ENCODE results near the gene C1QTNF12. TPM values are rescaled to one million over a fixed set of nuclear protein-coding genes. Genes with fewer than 3 reads are reported as not detected.

C1QTNF12 gene
- total RNA-seq, 1 experiment from 2014 or later, result 4.4 TPM

GRCh38 chr1:1245817-1246576, 525 bp downstream of the C1QTNF12 start:
- H4K8ac ChIP-seq (replicated peaks; ENCODE audit: insufficient read length, low read depth, low read length), result no peak overlapping the region
- H3K4me1 ChIP-seq (ENCODE audit: insufficient read depth, low read length), result no peaks in the 10 kb centered on the region
- H3K4me2 ChIP-seq (ENCODE audit: insufficient read depth, insufficient read length, low read length), result no peak overlapping the region
- no peaks in the 10 kb centered on the region for H3K79me1 ChIP-seq (ENCODE audit: insufficient read depth, low read depth, low read length, poor library complexity, severe bottlenecking)
- H2BK5ac ChIP-seq (ENCODE audit: insufficient read length, low read length), result no peak overlapping the region
- no peaks in the 10 kb centered on the region for H3K79me2 ChIP-seq (ENCODE audit: insufficient read depth, low read length)
- H3K14ac ChIP-seq (ENCODE audit: insufficient read depth, low read length), result no peak overlapping the region
- no peak overlapping the region for H4K5ac ChIP-seq (ENCODE audit: insufficient read length, low read depth, low read length)
- H2BK12ac ChIP-seq (ENCODE audit: insufficient read length, low read depth, low read length), result no peak overlapping the region
- H3K4me3 Mint-ChIP-seq, result no peak overlapping the region
- H3T11ph ChIP-seq (ENCODE audit: low read length), result no peak overlapping the region
- H4K91ac ChIP-seq (ENCODE audit: insufficient read length, low read depth, low read length), result no peak overlapping the region
- H3K27ac Mint-ChIP-seq, result no peak overlapping the region
- no peak overlapping the region for H3K56ac ChIP-seq (ENCODE audit: insufficient read length, low read depth, low read length)
- no peaks in the 10 kb centered on the region for H4K20me1 ChIP-seq (ENCODE audit: control insufficient read depth, insufficient read depth, insufficient read length)
- TF ChIP-seq, protein P1, sequence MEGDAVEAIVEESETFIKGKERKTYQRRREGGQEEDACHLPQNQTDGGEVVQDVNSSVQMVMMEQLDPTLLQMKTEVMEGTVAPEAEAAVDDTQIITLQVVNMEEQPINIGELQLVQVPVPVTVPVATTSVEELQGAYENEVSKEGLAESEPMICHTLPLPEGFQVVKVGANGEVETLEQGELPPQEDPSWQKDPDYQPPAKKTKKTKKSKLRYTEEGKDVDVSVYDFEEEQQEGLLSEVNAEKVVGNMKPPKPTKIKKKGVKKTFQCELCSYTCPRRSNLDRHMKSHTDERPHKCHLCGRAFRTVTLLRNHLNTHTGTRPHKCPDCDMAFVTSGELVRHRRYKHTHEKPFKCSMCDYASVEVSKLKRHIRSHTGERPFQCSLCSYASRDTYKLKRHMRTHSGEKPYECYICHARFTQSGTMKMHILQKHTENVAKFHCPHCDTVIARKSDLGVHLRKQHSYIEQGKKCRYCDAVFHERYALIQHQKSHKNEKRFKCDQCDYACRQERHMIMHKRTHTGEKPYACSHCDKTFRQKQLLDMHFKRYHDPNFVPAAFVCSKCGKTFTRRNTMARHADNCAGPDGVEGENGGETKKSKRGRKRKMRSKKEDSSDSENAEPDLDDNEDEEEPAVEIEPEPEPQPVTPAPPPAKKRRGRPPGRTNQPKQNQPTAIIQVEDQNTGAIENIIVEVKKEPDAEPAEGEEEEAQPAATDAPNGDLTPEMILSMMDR (conservative IDR thresholded peaks at IDR 0.05), result no peak
- no peak overlapping the region for H3K27ac ChIP-seq (ENCODE audit: insufficient read length, low read depth, low read length)
- peaks cover 0 to under 1% of the 10 kb centered on the region in 2 experiments; a peak in 1 of 4 replicates for H3K4me1 Mint-ChIP-seq
- no peak overlapping the region for H2BK15ac ChIP-seq (ENCODE audit: low read depth, low read length)
- no peaks in the 10 kb centered on the region for H3K23me2 ChIP-seq (ENCODE audit: insufficient read length, low read depth, low read length, poor library complexity, severe bottlenecking)
- no peak overlapping the region for H2AFZ ChIP-seq (ENCODE audit: low read length)
- H3K9me3 ChIP-seq (ENCODE audit: control insufficient read depth, low read depth, low read length), result no peaks in the 10 kb centered on the region
- H2AK5ac ChIP-seq (ENCODE audit: insufficient read length, low read length), result no peak overlapping the region
- DNase-seq, result no peak
- no peak overlapping the region for H3K18ac ChIP-seq (ENCODE audit: insufficient read length, low read depth, low read length)
- H3K9me3 Mint-ChIP-seq, result no peaks in the 10 kb centered on the region
- no peak overlapping the region for H3K4ac ChIP-seq (ENCODE audit: low read depth, low read length)
- H3K9ac ChIP-seq (ENCODE audit: extremely low read depth, insufficient read length, low read length), result no peak overlapping the region
- no peak overlapping the region for H2BK120ac ChIP-seq (ENCODE audit: low read depth, low read length, poor library complexity, severe bottlenecking)
- H3K27me3 ChIP-seq (ENCODE audit: insufficient read depth, low read length), result no peaks in the 10 kb centered on the region
- H2BK20ac ChIP-seq (ENCODE audit: low read depth, low read length, poor library complexity, severe bottlenecking), result no peak overlapping the region
- no CpG with 5 or more reads among the region's 45 CpGs for WGBS (ENCODE audit: extremely low coverage, insufficient read length, low lambda C conversion rate)
- peaks cover 16% of the 10 kb centered on the region for H3K27me3 Mint-ChIP-seq (ENCODE audit: low read depth)
- peaks cover 0 to 1% (median 0%) of the 10 kb centered on the region in 3 experiments; a peak in 1 of 7 replicates for H3K36me3 Mint-ChIP-seq (ENCODE audit: insufficient read depth in 1 of 3, low read depth in 3 of 3)
- H3K23ac ChIP-seq (ENCODE audit: insufficient read length, low read depth, low read length), result no peak overlapping the region
